ENCODE results near the gene UPP2. TPM values are rescaled to one million over a fixed set of nuclear protein-coding genes. Genes with fewer than 3 reads are reported as not detected.

Gene UPP2
- not detected for total RNA-seq

DNA sequence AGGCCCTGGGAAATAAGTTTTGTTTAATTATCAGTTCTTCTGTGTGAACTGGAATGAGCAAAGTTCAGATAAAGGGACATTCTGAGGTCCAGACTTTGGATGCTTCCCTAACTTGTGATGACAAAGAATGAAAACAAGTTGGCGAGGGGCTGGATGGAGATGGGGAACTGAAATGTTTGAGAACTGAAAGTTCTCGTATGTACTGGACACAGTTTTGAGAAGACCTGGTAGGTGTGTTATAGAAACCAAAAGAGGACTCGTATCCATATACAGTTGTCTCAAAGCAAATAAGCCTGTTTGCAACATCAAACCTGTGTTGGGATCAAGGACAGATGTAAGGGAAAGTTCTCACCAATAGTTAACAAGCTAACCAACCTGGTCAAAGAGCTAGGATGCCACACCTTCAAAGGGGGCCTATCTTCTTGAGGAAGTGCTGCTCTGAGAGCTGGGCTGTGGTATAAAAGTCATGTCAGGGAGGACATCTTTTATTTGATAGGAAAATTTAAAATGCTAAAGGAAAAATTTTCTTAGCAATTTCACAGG, at the start of gene UPP2:
Gene UPP2 (plus strand): TSS at position 493 of the 543 bp plus-strand sequence. CDS start 188 bp downstream, outside the sequence.
- H3K27me3 Mint-ChIP-seq = no peaks in the 10 kb centered on the region
- no peak within 1 kb of the TSS for H3K27ac Mint-ChIP-seq
- POLR2A ChIA-PET = no interaction called here
- no peak for ATAC-seq (ENCODE audit: low read depth)
- no peaks in the 10 kb centered on the region for H3K36me3 Mint-ChIP-seq
- no peaks in the 10 kb centered on the region for H3K4me1 Mint-ChIP-seq
- no peak within 1 kb of the TSS for H3K4me3 Mint-ChIP-seq
- no peaks in the 10 kb centered on the region for H3K9me3 Mint-ChIP-seq
- no peak for DNase-seq

DNA sequence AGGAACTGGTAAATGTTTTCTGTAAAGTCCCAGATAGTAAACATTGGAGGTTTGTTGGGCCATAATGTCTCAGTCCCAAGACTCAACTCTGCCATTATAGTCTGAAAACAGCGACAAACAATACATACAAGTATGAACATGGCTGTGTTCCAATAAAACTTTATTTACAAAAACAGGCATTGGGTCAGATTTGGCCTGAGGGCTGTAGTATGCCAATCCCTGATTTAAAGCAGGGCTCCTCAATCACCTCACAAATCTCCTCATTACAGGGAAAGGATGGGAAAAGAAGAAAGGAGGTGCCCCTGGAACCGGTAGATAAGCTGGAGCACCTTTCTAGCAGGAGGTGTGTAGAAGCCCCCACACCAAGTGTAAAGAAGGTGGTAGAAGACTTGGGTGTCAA, 48.9 kb upstream of the UPP2 start:
- H3K27ac Mint-ChIP-seq = no peak overlapping the region
- H3K36me3 Mint-ChIP-seq = no peaks in the 10 kb centered on the region
- no peaks in the 10 kb centered on the region for H3K9me3 Mint-ChIP-seq
- H3K4me3 Mint-ChIP-seq = no peak overlapping the region
- ATAC-seq (ENCODE audit: low read depth) = no peak
- peaks cover 7% of the 10 kb centered on the region for H3K27me3 Mint-ChIP-seq
- no peaks in the 10 kb centered on the region for H3K4me1 Mint-ChIP-seq
- DNase-seq = no peak
- POLR2A ChIA-PET = no interaction called here

DNA sequence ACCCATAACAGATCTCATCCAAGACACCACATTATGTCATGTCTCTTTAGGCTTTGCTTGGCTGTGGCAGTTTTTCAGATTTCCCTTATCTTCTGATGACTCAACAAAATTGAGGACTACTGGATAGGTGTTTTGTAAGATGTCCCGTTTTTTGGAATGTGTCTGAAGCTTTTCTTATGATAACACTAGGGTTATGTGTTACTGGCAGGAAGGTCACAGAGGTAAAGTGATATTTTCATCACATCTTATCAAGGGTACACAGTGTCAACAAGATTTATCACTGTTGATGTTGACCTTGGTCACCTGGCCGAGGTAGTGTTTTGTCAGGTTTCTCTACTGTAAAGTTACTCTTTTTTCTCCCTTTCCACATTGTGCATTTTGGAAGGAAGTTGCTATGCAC, 44.8 kb upstream of the UPP2 start:
- Mint-ChIP-seq H3K4me1 (no peaks in the 10 kb centered on the region), H3K9me3 (no peaks in the 10 kb centered on the region), H3K27ac (no peak overlapping the region), H3K4me3 (no peak overlapping the region), H3K27me3 (no peaks in the 10 kb centered on the region), H3K36me3 (no peaks in the 10 kb centered on the region)
- POLR2A ChIA-PET = no interaction called here
- no peak for ATAC-seq (ENCODE audit: low read depth)
- no peak for DNase-seq

DNA sequence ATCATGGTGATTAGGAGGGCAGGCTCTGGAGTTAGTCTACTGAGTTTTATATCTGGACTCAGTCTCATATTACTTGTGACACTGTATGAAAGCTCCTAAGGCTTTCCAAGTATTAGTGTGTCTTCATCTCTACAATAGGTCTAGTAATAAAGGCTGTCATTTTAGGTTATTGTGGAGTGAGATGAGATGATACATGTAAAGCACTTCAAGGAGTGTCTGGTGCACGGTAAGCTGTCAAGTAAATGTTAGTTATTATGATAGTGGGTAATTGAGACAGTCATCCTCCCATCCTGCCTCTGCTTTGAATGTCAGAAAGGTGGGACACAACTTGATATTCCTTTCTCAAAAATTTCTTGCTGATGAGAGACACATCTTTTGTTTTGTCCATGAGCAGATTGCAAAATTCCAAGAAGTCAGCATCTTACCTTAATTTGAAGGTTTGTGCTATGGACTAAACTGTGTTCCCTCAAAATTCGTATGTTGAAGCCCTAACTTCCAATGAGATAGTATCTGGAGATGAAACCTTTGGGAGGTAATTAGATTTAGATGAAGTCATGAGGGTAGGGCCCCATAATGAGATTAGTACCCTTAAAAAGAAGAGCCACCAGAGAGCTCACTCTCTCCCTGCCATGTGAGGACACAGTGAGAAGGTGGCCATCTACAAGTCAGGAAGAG, 41.4 kb upstream of the UPP2 start:
- POLR2A ChIA-PET = no interaction called here
- H3K4me3 Mint-ChIP-seq = no peak overlapping the region
- ATAC-seq (ENCODE audit: low read depth) = no peak
- H3K9me3 Mint-ChIP-seq = peaks cover 1% of the 10 kb centered on the region
- H3K36me3 Mint-ChIP-seq = no peaks in the 10 kb centered on the region
- DNase-seq = no peak
- H3K4me1 Mint-ChIP-seq = no peaks in the 10 kb centered on the region
- H3K27me3 Mint-ChIP-seq = no peaks in the 10 kb centered on the region
- no peak overlapping the region for H3K27ac Mint-ChIP-seq

DNA sequence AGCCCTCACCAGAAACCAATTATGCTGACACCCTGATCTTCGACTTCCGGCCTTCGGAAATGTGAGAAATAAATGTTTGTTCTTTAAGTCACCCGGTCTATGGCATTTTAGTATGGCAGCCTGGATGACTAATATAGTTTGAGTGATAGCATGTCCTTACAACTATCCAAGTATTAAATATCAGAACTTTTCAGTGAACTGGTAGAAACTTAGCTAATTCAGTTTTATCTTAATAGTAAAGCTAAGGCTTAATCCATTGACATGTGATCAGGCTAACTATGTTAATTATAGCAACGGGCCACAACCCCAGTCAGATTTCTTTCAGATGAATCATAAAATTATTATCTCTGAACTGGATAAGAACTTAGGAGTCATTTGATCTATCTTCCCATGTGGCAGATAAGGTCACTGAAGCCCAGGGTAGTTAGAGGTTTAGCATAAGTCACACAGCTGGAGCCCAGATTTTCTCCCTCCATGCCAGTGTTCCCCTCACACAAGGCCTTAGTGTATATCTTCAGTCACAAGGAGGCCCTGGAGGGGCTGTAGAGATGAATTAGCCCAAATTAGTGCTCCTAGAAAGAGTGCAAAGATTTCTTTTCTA, 40.7 kb upstream of the UPP2 start:
- Mint-ChIP-seq H3K9me3 (peaks cover 1% of the 10 kb centered on the region), H3K4me3 (no peak overlapping the region), H3K36me3 (no peaks in the 10 kb centered on the region)

DNA sequence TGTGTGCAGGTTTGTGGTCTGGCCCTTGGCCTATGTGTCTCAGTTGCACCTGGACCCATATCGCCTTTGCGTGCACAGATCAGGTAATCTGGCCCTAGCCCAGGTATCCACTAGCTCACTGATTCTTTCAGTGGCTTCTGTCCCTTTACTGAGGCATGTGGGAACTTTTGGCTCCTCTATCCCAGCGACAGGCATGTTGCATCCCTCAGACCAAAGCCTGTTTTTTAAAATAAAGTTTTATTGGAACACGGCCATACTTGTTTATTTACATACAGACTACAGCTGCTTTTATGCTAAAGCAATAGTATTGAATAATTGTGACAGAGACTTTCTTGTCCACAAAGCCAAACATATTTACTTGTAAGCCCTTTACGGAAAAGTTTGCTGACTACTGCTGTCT, 39.9 kb upstream of the UPP2 start:
- POLR2A ChIA-PET = no interaction called here
- Mint-ChIP-seq H3K36me3 (no peaks in the 10 kb centered on the region), H3K4me1 (no peaks in the 10 kb centered on the region), H3K9me3 (peaks cover 1% of the 10 kb centered on the region), H3K4me3 (no peak overlapping the region), H3K27me3 (no peaks in the 10 kb centered on the region), H3K27ac (no peak overlapping the region)
- no peak for ATAC-seq (ENCODE audit: low read depth)
- DNase-seq = no peak

More for the DNA sequence above, 40.7 kb upstream of the UPP2 start:
- H3K4me1 Mint-ChIP-seq = no peaks in the 10 kb centered on the region
- H3K27me3 Mint-ChIP-seq = no peaks in the 10 kb centered on the region
- no peak overlapping the region for H3K27ac Mint-ChIP-seq
- ATAC-seq (ENCODE audit: low read depth) (no peak), DNase-seq (no peak)
- POLR2A ChIA-PET = no interaction called here

DNA sequence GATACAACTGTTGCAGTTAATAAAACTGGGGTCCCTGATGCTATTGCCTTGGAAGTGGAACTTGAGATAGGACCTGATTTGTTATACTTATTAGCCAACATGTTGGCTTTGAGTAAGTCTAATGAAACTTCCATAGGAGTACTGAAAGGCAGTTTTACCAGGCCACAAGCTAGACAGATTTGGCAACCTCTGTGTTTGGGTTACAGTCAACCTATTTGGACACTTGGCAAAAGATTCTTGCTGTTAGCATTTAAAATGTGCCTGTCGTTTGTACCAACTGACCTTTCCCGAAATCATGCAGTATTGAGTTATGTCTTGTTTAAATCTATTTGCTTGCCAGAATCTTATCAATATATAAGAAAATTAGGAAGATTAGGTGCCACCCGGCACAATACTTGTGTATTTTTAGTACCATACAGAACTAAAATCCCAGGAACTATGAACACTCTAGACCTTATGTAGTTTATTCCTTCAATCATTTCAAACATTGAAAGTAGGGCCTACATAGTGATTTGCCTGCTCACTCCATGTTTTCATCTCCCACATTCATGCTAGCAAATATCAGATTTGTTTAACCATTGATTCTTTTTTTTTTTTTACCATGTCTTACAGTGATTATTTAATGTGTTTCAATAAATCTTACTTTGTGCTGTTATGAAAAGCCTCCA, 35.5 kb upstream of the UPP2 start:
- Mint-ChIP-seq H3K4me1 (no peaks in the 10 kb centered on the region), H3K9me3 (peaks cover 1% of the 10 kb centered on the region), H3K36me3 (no peaks in the 10 kb centered on the region), H3K4me3 (no peak overlapping the region), H3K27ac (no peak overlapping the region), H3K27me3 (no peaks in the 10 kb centered on the region)
- ATAC-seq (ENCODE audit: low read depth) (no peak), DNase-seq (no peak)
- POLR2A ChIA-PET = no interaction called here

DNA sequence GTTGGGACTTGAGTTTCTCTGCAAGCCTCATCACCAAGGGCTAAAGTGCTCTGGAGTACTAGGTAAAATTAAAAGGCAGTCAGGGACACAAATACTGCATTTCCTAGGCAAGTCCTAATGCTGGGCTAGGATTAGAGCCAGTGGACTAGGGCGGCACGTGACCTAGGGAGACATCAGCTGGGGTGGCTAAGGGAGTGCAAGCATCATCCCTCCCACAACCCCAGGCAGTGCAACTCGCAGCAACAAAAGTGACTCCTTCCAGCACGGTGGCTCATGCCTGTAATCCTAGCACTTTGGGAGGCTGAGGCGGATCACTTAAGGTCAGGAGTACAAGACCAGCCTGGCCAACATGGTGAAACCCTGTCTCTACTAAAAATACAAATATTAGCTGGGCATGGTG, 30.7 kb upstream of the UPP2 start:
- DNase-seq = no peak
- no peak overlapping the region for H3K27ac Mint-ChIP-seq
- no peaks in the 10 kb centered on the region for H3K4me1 Mint-ChIP-seq
- H3K36me3 Mint-ChIP-seq = no peaks in the 10 kb centered on the region
- peaks cover 4% of the 10 kb centered on the region for H3K27me3 Mint-ChIP-seq
- ATAC-seq (ENCODE audit: low read depth) = no peak
- H3K9me3 Mint-ChIP-seq = no peaks in the 10 kb centered on the region
- no peak overlapping the region for H3K4me3 Mint-ChIP-seq
- POLR2A ChIA-PET = no interaction called here

DNA sequence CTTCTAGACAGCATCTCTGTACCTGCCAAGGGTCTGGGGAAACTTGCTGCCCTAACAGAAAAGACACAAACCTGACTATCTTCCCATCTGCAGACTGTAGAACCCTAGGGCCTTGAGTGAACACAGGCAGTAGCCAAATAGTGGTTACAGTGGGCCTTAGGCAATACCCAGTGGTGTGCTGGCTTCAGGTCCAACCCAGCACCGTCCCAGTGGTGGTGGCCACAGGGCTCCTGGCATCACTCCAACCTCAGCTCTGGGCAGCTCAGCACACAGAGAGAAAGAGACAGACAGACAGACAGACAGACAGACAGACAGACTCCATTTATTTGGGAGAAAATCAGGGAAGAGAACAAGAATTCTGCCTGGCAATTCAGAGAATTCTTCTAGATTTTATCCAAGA, 29.3 kb upstream of the UPP2 start:
- Mint-ChIP-seq H3K4me3 (no peak overlapping the region), H3K27ac (no peak overlapping the region), H3K27me3 (peaks cover 11% of the 10 kb centered on the region), H3K4me1 (no peaks in the 10 kb centered on the region), H3K9me3 (no peaks in the 10 kb centered on the region), H3K36me3 (no peaks in the 10 kb centered on the region)
- ATAC-seq (ENCODE audit: low read depth) = no peak
- DNase-seq = no peak
- POLR2A ChIA-PET = no interaction called here

DNA sequence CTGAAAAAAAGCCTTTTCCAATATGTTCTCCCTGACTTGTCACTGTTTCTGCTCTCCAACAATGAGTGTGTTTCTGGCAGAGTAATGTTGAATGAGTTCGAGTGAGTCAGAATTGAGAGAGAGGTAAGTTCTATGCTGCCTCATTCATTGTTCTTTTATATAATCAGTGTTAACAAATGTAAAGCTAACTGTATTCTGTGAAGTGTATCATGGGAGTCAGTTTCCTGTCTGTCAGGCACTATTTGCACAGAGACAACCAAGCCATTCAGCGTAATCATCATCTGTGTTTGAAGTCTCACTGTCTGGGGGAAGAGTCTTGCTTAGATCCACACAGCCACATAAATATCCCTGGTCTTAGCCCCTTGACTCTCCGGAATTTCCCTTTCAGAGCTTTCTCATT, 22.0 kb upstream of the UPP2 start:
- Mint-ChIP-seq H3K4me3 (no peak overlapping the region), H3K27me3 (peaks cover 17% of the 10 kb centered on the region), H3K9me3 (peaks cover 2% of the 10 kb centered on the region), H3K4me1 (no peaks in the 10 kb centered on the region), H3K27ac (no peak overlapping the region), H3K36me3 (no peaks in the 10 kb centered on the region)
- ATAC-seq (ENCODE audit: low read depth) (no peak), DNase-seq (no peak)
- POLR2A ChIA-PET = no interaction called here

DNA sequence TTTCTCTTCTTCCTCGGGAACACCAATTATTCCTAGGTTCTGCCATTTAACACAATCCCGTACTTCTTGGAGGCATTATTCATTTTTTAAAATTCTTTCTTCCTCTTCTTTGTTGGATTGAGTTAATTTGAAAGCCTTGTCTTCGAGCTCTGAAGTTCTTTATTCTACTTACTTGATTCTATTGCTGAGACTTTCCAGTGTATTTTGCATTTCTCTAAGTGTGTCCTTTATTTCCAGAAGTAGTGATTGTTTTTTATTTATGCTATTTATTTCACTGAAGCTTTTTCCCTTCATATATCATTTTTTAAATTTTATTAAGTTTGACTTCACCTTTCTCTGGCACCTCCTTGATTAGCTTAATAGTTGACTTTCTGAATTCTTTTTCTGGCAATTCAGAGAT, 13.6 kb upstream of the UPP2 start:
- H3K4me3 Mint-ChIP-seq = no peak overlapping the region
- H3K36me3 Mint-ChIP-seq = no peaks in the 10 kb centered on the region
- H3K4me1 Mint-ChIP-seq = no peaks in the 10 kb centered on the region
- no peak for ATAC-seq (ENCODE audit: low read depth)
- POLR2A ChIA-PET = no interaction called here
- no peak overlapping the region for H3K27ac Mint-ChIP-seq
- peaks cover 7% of the 10 kb centered on the region for H3K9me3 Mint-ChIP-seq
- peaks cover 6% of the 10 kb centered on the region for H3K27me3 Mint-ChIP-seq
- DNase-seq = no peak

DNA sequence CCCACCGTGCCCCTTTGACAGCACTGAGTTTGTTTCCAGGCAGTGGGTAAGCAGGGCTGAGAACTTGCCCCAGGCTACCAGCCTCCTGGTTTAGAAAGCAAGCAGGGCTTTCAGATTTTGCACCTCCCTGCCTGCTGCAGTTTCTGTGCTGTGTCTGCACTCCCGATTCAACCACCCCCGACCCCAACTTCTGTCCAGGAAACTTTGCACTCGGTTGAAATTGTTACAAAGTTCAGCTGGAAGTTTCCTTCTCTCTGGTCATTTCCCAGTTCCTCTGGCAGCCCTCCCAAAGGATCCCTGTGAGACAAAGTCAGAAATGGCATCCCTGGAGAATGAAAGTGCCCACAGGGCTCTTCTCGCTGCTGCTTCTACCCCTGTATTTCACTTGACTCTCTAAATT, 12.4 kb upstream of the UPP2 start:
- no peak overlapping the region for H3K27ac Mint-ChIP-seq
- H3K9me3 Mint-ChIP-seq = peaks cover 7% of the 10 kb centered on the region
- peaks cover 6% of the 10 kb centered on the region for H3K27me3 Mint-ChIP-seq
- no peak overlapping the region for H3K4me3 Mint-ChIP-seq
- H3K4me1 Mint-ChIP-seq = no peaks in the 10 kb centered on the region
- H3K36me3 Mint-ChIP-seq = no peaks in the 10 kb centered on the region
- POLR2A ChIA-PET = no interaction called here
- ATAC-seq (ENCODE audit: low read depth) (no peak), DNase-seq (no peak)

DNA sequence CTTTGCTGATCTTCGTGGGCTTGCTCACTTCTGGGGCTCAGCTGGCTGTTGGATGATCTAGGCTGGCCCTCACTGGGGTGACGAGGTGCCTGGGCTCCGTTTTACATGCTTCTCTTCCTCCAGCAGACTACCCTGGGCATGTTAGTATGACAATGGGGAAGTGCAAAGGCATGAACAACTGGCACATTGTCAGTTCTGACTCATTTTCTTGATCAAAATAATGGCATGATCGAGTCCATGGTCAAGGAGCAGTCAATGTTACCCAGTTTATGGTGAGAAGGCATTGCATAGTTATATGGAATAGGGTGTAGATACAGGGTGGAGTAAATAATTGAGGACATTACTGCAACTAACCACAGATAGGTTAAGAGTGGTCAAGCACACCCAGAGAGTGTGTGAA, 10.0 kb upstream of the UPP2 start:
- Mint-ChIP-seq H3K4me1 (no peaks in the 10 kb centered on the region), H3K27me3 (peaks cover 3% of the 10 kb centered on the region)
- no peak for ATAC-seq (ENCODE audit: low read depth)

DNA sequence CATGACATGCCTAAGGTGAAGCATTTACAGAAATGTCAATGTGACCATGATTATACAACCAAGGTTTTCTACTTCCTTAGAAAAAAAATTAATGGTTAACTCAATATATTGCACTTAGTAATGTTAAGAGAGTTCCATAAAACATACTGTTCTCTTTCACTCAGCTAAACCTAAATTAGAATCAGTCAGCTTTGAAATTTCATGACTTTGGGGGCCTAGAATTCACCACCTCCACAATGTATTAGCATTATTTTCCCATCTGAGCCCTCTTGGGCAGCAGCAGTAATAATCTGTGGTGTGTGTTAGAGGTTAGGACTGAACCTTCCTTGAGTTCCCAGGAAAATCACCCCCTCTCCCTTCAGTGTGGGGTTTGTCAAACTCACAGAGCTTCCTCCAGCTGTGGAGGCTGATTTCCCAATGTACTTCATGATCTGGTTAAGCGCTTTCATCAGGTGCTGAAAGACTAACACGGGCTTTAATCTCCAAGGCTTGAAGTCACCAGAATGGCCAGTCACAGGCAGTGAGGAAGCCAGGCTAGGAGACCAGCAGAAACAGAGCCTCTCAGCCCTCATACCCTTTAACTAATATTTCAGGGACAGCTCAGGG, 7.1 kb upstream of the UPP2 start:
- no peaks in the 10 kb centered on the region for H3K36me3 Mint-ChIP-seq
- no peak for ATAC-seq (ENCODE audit: low read depth)
- H3K27ac Mint-ChIP-seq = no peak overlapping the region
- no peak for DNase-seq
- no peak overlapping the region for H3K4me3 Mint-ChIP-seq
- H3K4me1 Mint-ChIP-seq = no peaks in the 10 kb centered on the region
- H3K27me3 Mint-ChIP-seq = no peaks in the 10 kb centered on the region
- POLR2A ChIA-PET = no interaction called here
- no peaks in the 10 kb centered on the region for H3K9me3 Mint-ChIP-seq

More for the DNA sequence above, 10.0 kb upstream of the UPP2 start:
- no peak for DNase-seq
- no peaks in the 10 kb centered on the region for H3K36me3 Mint-ChIP-seq
- H3K4me3 Mint-ChIP-seq = no peak overlapping the region
- H3K27ac Mint-ChIP-seq = no peak overlapping the region
- H3K9me3 Mint-ChIP-seq = peaks cover 7% of the 10 kb centered on the region
- POLR2A ChIA-PET = no interaction called here

Measured in activated naive CD8-positive, alpha-beta T cell treated with anti-CD3 and anti-CD28 coated beads, Interleukin-2, amount 10 ng/mL, durations not matched to agents 7 days and 5 days (primary cell).